Measurements from ENCODE around the gene BACE1-AS.
"Not testable (repeated sequence)": the region's sequence is repeated elsewhere in the genome, so short reads cannot be mapped to it uniquely, and the experiment has no call there.

BACE1-AS gene

DNA sequence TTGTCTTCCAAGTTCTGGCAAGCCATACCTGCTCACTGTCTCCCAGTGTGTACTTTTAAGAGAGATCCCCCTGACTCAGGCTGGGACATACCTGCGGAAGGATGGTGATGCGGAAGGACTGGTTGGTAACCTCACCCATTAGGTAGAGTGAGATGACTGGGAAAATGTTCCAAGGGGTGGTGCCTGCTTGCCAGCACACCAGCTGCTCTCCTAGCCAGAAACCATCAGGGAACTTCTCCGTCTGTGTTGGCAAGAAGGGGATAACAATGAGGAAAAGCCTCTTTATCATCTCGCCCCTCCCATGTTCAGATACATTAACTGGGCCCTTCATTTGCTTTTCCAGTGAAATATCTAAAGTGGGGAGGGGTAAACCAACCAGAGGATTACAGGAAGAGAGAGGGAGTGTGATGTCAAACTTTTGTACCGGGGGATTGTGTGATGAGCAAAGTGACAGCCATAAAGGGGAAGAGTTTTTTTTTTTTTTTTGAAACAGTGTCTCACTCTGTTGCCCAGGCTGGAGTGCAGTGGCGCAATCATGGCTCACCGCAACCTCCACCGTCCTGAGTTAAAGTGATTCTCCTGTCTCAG lies at the start of gene BACE1-AS:
BACE1-AS (plus strand) TSS at position 538 of the 588 bp plus-strand sequence.
- DNase-seq = no peak

GRCh38 chr11:117248341-117248740 lies 42.8 kb upstream of the BACE1-AS start:
- no peak for DNase-seq

- no peak for DNase-seq
These were observed 41.6 kb upstream of the BACE1-AS start for GRCh38 chr11:117249571-117249970.

GRCh38 chr11:117251506-117251905 lies 39.6 kb upstream of the BACE1-AS start:
- DNase-seq = no peak

- no peak for DNase-seq
These were observed 35.2 kb upstream of the BACE1-AS start for GRCh38 chr11:117255966-117256365.

GRCh38 chr11:117256573-117256972 lies 34.6 kb upstream of the BACE1-AS start:
- no peak for DNase-seq

DNA sequence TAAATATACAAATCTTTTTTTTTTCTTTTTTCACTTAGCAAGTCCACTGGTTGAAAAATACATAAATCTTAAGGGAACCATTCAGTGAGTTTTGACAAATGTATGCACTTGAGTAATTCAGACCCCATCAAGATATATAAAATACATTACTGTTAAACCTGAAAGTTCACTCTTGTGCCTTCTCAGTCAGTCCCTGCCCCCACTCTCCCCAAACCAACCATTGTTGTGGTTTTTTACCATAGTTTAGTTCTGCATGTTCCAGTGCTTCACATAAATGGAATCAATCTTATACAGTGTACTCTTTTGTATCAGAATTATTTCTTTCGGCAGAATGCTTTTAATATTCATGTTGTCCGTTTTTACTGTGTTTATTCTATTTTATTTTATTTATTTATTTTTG lies 32.6 kb upstream of the BACE1-AS start:
- DNase-seq = no peak

DNA sequence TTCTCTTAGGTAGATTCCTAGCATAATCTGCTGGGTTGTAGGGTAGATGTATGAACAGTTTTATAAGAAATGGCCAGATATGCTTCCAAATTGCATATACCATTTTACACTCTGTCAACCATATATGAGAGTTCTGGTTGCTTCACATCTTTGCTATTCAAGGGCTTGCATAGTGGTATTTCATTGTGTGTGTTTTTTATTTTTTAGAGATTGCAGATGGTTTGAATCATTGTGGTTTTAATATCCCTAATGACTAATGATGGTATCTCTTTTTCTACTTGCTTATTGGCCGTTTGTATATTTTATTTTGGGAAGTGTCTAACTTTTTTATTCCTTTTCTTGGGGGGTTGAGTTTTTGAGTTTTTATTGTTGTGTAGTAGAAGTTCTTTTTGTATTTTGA lies 31.7 kb upstream of the BACE1-AS start:
- no peak for DNase-seq

DNA sequence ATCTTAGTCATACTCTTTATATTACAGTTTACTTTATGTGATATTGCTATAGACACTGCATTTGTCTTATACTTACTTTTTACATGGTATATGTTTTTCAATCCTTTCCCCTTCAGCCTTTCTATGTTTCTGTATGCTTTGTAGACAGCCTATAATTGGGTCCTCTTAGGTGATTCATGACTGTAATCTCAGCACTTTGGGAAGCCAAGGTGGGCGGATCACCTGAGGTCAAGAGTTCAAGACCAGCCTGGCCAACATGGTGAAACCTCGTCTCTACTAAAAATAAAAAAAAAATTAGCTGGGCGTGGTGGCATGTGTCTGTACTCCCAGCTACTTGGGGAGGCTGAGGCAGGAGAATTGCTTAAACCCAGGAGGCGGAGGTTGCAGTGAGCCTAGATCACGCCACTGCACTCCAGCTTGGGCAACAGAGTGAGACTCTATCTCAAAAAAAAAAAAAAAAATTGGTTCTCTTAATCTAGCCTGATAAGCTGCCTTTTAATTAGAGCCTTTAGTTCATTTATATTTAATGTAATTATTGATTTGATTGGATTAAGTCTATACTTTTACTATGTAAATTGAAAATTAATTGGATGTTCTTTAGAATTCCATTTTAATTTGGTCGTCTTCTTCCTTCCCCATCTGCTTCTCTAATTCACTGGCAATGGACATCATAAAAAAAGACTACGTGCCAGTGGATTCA lies 26.4 kb upstream of the BACE1-AS start:
- DNase-seq = not testable (repeated sequence)

- DNase-seq = no peak
These were observed 25.4 kb upstream of the BACE1-AS start for GRCh38 chr11:117265745-117266144.

GRCh38 chr11:117269856-117270255 lies 21.3 kb upstream of the BACE1-AS start:
- no peak for DNase-seq

DNA sequence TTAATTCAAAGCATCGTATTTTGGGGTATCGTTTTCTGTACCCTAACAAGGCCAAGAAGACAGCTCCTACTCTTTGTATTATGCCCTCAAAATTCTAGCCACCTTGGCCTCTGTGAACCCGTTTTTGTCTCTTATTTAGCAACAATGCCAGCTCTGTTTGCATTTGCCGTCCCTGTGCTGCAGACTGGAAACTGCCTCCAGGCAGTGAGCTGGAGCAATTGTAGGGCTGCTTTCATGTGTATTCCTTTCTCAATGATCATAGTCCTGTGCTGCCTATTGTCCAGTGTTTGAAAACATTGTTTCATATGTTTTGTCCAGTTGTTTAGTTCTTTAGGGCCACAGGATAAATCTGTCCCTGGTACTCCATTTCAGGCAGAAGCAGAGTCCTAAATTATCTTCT lies 19.9 kb upstream of the BACE1-AS start:
- DNase-seq = no peak

DNA sequence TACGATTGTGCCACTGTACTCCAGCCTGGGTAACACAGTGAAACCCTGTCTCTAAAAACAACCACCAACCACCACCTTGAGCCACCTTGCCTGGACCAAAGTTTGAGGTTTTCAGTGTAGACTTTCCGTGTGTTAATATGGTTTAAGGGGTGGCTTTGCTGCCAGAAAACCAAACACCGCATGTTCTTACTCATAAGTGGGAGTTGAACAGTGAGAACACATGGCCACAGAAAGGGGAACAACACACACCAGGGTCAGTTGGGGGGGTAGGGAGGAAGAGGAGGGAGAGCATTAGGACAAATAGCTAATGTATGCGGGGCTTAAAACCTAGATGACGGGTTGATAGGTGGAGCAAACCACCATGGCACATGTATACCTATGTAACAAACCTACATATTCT lies 19.0 kb upstream of the BACE1-AS start:
- DNase-seq = not testable (repeated sequence)

DNA sequence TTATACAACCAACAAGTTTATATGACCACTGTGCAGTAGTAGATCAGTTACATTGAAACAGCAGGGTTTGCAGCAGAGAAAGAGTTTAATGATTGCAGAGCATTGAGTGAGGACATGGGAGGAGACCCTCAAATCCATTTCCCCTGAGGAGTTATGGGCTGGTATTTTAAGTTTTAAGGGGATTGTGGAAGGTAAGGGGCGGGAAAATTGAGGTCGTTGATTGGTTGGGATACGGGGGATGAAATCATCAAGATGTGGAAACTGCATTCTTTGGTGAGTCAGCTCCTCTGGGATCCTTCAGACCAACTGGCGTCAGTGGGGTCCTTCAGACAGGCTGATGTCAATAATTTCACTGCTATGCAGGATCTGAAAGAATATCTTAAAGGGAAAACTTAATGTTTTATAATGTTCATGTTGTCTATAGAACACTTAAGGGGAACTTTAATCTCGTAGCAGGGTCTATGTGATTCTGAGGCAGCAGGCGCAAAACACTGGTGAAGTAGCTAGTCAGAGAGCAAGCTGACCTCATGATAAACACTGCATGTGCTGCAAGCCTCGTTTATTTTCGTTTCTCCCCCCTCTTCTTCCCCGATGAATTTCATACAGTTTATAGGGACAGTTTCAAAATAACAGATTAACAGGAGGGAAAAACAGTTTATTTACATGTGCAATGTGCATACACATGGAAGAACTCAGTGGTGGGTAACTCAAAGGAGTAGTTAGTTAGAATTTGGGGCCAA lies 17.4 kb upstream of the BACE1-AS start:
- no peak for DNase-seq

- no peak for DNase-seq
These were observed 12.8 kb upstream of the BACE1-AS start for GRCh38 chr11:117278347-117278746.

GRCh38 chr11:117279711-117280376 lies 11.3 kb upstream of the BACE1-AS start:
- no peak for DNase-seq

- DNase-seq = no peak
These were observed 10.0 kb upstream of the BACE1-AS start for GRCh38 chr11:117281159-117281558.

DNA sequence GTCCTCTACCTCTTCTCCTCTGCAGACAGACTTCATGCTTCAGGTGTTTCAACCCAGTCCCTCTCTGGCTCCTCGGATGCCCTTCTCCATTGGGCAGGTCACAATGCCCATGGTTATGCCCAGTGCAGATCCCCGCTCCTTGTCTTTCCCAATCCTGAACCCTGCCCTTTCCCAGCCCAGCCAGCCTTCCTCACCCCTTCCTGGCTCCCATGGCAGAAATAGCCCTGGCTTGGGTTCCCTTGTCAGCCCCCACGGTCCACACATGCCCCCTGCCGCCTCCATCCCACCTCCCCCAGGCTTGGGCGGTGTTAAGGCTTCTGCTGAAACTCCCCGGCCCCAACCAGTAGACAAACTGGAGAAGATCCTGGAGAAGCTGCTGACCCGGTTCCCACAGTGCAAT lies 9.3 kb upstream of the BACE1-AS start:
- DNase-seq = no peak

GRCh38 chr11:117282956-117283355 lies 8.2 kb upstream of the BACE1-AS start:
- DNase-seq = no peak

DNA sequence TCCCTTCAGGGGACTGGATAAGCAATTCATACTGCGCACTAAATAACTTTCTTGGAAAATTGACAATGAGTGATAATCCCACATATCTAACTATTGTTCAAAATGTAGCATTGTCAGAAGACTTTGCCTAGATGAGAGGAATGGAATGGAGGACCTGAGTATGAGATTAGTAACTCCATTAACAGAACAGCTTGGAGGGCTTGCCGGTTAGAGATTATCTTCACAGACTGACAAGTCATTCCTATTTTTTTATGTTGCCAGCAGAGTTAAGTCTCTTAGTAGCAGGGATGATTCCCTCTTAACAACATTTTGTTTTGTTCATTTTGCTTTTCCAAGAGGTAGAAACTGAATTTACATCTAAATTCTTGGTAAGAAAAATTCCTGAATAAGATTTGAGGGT lies 7.1 kb upstream of the BACE1-AS start:
- DNase-seq = no peak

- no peak for DNase-seq
These were observed 4.6 kb upstream of the BACE1-AS start for GRCh38 chr11:117286588-117286987.

DNA sequence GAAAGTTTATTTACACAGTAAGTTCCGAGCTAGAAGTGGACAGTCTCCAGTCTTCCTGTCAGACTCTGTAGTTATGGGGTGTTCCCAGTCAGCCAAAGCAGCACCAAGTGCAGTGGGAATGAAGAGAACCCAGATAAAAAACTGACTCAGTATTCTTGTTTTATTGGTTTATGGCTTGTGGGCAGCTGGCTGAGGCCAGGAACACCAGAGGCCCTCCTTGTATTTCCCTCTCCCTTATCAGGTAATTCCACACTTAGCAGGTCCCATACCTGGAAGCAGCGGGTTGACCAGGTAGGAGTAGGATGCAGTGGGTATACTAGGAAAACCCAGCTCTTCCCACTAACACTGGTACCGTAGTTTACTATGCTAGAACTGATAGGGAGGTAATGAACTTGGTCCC lies 3.5 kb upstream of the BACE1-AS start:
- DNase-seq = no peak

DNA sequence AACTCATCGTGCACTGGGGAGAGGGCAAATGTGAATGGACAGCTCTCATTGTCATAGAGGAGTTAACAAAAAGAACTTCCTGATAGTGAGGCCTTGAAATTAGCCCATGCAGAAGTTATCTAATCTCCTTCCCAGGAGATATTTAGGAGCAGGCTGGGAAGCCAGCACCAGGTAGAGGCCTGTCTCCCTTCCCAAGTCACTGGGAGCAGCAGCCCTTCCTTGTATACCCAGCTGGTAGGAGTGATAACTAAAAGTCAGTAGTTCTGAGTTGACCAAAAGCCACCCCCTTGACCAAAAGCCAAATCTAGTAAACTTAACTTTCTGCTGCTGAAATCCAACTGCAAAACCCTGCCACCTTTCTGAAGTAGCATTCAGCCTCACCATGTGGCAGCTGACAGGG lies 1.4 kb upstream of the BACE1-AS start:
- no peak for DNase-seq

DNA sequence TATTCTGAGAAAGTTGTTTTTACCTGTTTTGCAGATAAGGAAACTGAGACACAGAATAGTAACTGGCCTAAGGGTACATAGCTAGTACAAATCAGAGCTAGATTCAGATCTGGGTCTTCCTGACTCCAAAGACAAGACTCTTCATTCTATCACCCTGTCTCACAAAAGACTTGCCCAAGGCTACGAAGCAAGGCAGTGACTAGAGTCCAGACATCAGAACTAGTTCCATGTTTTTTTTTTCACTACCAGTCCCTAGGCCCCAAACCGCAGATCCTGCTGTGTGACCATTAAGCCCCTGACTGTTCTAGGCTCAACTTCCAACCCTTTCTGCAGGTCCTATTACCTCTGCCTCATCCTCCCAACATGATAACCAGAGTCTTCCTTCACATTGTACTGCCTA lies 1.5 kb downstream of the BACE1-AS start:
- DNase-seq = no peak
